Measurements from ENCODE around the gene PSMD11.

DNA sequence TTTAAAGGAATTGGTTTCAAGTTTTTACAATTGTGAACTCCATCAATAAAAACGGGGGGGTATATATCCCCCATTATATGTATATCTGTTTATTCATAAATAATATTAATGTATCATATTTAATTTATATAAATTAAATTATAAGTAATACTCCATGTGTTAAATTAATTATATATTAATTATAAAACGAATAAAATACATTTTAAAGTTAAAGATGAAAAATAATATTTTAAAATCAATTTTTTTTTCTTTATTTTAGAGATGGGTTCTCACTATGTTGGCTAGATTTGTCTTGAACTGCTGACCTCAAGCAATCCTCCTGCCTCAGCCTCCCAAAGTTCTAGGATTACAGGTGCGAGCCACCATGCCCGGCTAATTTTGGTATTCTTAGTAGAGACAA lies 17.4 kb upstream of the PSMD11 start:
- TF ChIP-seq, protein P1, sequence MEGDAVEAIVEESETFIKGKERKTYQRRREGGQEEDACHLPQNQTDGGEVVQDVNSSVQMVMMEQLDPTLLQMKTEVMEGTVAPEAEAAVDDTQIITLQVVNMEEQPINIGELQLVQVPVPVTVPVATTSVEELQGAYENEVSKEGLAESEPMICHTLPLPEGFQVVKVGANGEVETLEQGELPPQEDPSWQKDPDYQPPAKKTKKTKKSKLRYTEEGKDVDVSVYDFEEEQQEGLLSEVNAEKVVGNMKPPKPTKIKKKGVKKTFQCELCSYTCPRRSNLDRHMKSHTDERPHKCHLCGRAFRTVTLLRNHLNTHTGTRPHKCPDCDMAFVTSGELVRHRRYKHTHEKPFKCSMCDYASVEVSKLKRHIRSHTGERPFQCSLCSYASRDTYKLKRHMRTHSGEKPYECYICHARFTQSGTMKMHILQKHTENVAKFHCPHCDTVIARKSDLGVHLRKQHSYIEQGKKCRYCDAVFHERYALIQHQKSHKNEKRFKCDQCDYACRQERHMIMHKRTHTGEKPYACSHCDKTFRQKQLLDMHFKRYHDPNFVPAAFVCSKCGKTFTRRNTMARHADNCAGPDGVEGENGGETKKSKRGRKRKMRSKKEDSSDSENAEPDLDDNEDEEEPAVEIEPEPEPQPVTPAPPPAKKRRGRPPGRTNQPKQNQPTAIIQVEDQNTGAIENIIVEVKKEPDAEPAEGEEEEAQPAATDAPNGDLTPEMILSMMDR (IDR thresholded peaks at IDR 0.05), result no peak
- TF ChIP-seq POLR2A (IDR thresholded peaks at IDR 0.05) (no peak), EP300 (IDR thresholded peaks at IDR 0.05) (no peak)
